ENCODE measurements around the gene LYST.
"Not testable (repeated sequence)": the region's sequence is repeated elsewhere in the genome, so short reads cannot be mapped to it uniquely, and the experiment has no call there.

The LYST gene

GRCh38 chr1:235821361-235821981, 45.2 kb downstream of the LYST start:
- no peak for DNase-seq (ENCODE audit: low read depth)

- DNase-seq (ENCODE audit: low read depth) = no peak
These were observed 46.6 kb downstream of the LYST start for GRCh38 chr1:235820061-235820460.

GRCh38 chr1:235818632-235819136, 48.0 kb downstream of the LYST start:
- no peak for DNase-seq (ENCODE audit: low read depth)

GRCh38 chr1:235817101-235817728, 49.5 kb downstream of the LYST start:
- DNase-seq (ENCODE audit: low read depth) = no peak

GRCh38 chr1:235809688-235810397, 56.9 kb downstream of the LYST start:
- no peak for DNase-seq (ENCODE audit: low read depth)

GRCh38 chr1:235808223-235808622, 58.5 kb downstream of the LYST start:
- no peak for DNase-seq (ENCODE audit: low read depth)

- no peak for DNase-seq (ENCODE audit: low read depth)
These were observed 60.6 kb downstream of the LYST start for GRCh38 chr1:235806123-235806522.

- DNase-seq (ENCODE audit: low read depth) = no peak
These were observed 63.9 kb downstream of the LYST start for GRCh38 chr1:235802573-235803346.

GRCh38 chr1:235799264-235799663, 67.4 kb downstream of the LYST start:
- DNase-seq (ENCODE audit: low read depth) = no peak

GRCh38 chr1:235791532-235792060, 75.1 kb downstream of the LYST start:
- no peak for DNase-seq (ENCODE audit: low read depth)

GRCh38 chr1:235790123-235790522, 76.6 kb downstream of the LYST start:
- DNase-seq (ENCODE audit: low read depth) = no peak

GRCh38 chr1:235786227-235786898, 80.3 kb downstream of the LYST start:
- not testable (repeated sequence) for DNase-seq (ENCODE audit: low read depth)

- DNase-seq (ENCODE audit: low read depth) = no peak
These were observed 81.8 kb downstream of the LYST start for GRCh38 chr1:235784950-235785349.

GRCh38 chr1:235783148-235783776, 83.4 kb downstream of the LYST start:
- peak; percentile 14 for DNase-seq (ENCODE audit: low read depth)

- DNase-seq (ENCODE audit: low read depth) = no peak
These were observed 84.1 kb downstream of the LYST start for GRCh38 chr1:235782601-235783000.

GRCh38 chr1:235781807-235782206, 84.9 kb downstream of the LYST start:
- peak; percentile 25 for DNase-seq (ENCODE audit: low read depth)

- DNase-seq (ENCODE audit: low read depth) = no peak
These were observed 86.9 kb downstream of the LYST start for GRCh38 chr1:235779770-235780169.

GRCh38 chr1:235776396-235776795, 90.3 kb downstream of the LYST start:
- DNase-seq (ENCODE audit: low read depth) = peak; percentile 9

GRCh38 chr1:235775246-235775860, 91.4 kb downstream of the LYST start:
- no peak for DNase-seq (ENCODE audit: low read depth)

GRCh38 chr1:235767795-235768194, 98.9 kb downstream of the LYST start:
- DNase-seq (ENCODE audit: low read depth) = no peak

Data from stromal cell of bone marrow (primary cell).